ENCODE data around the gene KCTD13. TPM values are rescaled to one million over a fixed set of nuclear protein-coding genes. Genes with fewer than 3 reads are reported as not detected.

The KCTD13 gene
- total and polyA plus RNA-seq, 2 of the 8 experiments (the other 6 are each of a cell fraction or from before 2014, with no cell fraction given) = 9.2 to 10.8 TPM

Other genes starting within 250 kb of the KCTD13 start
- gene QPRT, start 247.0 kb downstream of the KCTD13 start, total RNA-seq (2021; fragmentation: NEBNext Ultra II Directional; extraction: Animal tissue kit (Norgen Biotek cat#: 25700)) = 102 and 106 TPM in 2 replicates
- gene QPRT, start 247.0 kb downstream of the KCTD13 start, polyA plus RNA-seq (2011; rRNA removed) = 89.0 and 119 TPM in 2 replicates
- not detected in 2 replicates for gene C16orf54, start 180.2 kb downstream of the KCTD13 start, total RNA-seq (2021; fragmentation: NEBNext Ultra II Directional; extraction: Animal tissue kit (Norgen Biotek cat#: 25700))
- gene C16orf54, start 180.2 kb downstream of the KCTD13 start, polyA plus RNA-seq (2011; rRNA removed) = not detected in 2 replicates
- not detected in 2 replicates for gene ZG16, start 148.0 kb downstream of the KCTD13 start, total RNA-seq (2021; fragmentation: NEBNext Ultra II Directional; extraction: Animal tissue kit (Norgen Biotek cat#: 25700))
- gene ZG16, start 148.0 kb downstream of the KCTD13 start, polyA plus RNA-seq (2011; rRNA removed) = not detected in 2 replicates
- 142 and 145 TPM in 2 replicates for gene KIF22, start 135.5 kb downstream of the KCTD13 start, total RNA-seq (2021; fragmentation: NEBNext Ultra II Directional; extraction: Animal tissue kit (Norgen Biotek cat#: 25700))
- gene KIF22, start 135.5 kb downstream of the KCTD13 start, polyA plus RNA-seq (2011; rRNA removed) = 139 and 161 TPM in 2 replicates
- 376 and 380 TPM in 2 replicates for gene MAZ, start 119.7 kb downstream of the KCTD13 start, total RNA-seq (2021; fragmentation: NEBNext Ultra II Directional; extraction: Animal tissue kit (Norgen Biotek cat#: 25700))
- gene MAZ, start 119.7 kb downstream of the KCTD13 start, polyA plus RNA-seq (2011; rRNA removed) = 219 and 357 TPM in 2 replicates
- gene PRRT2, start 114.0 kb downstream of the KCTD13 start, total RNA-seq (2021; fragmentation: NEBNext Ultra II Directional; extraction: Animal tissue kit (Norgen Biotek cat#: 25700)) = 12.8 and 16.6 TPM in 2 replicates
- gene PRRT2, start 114.0 kb downstream of the KCTD13 start, polyA plus RNA-seq (2011; rRNA removed) = 32.6 and 49.7 TPM in 2 replicates
- 56.4 and 56.6 TPM in 2 replicates for gene PAGR1, start 110.1 kb downstream of the KCTD13 start, total RNA-seq (2021; fragmentation: NEBNext Ultra II Directional; extraction: Animal tissue kit (Norgen Biotek cat#: 25700))
- gene PAGR1, start 110.1 kb downstream of the KCTD13 start, polyA plus RNA-seq (2011; rRNA removed) = 35.4 and 53.5 TPM in 2 replicates
- 1.9 and 2.9 TPM in 2 replicates for gene MVP, start 105.8 kb downstream of the KCTD13 start, total RNA-seq (2021; fragmentation: NEBNext Ultra II Directional; extraction: Animal tissue kit (Norgen Biotek cat#: 25700))
- 1.9 and 4.3 TPM in 2 replicates for gene MVP, start 105.8 kb downstream of the KCTD13 start, polyA plus RNA-seq (2011; rRNA removed)
- gene CDIPT, start 63.0 kb downstream of the KCTD13 start, total RNA-seq (2021; fragmentation: NEBNext Ultra II Directional; extraction: Animal tissue kit (Norgen Biotek cat#: 25700)) = 69.2 and 70.9 TPM in 2 replicates
- gene CDIPT, start 63.0 kb downstream of the KCTD13 start, polyA plus RNA-seq (2011; rRNA removed) = 140 and 190 TPM in 2 replicates
- 43.5 and 46.6 TPM in 2 replicates for gene SEZ6L2, start 26.7 kb downstream of the KCTD13 start, total RNA-seq (2021; fragmentation: NEBNext Ultra II Directional; extraction: Animal tissue kit (Norgen Biotek cat#: 25700))
- 47.7 and 65.7 TPM in 2 replicates for gene SEZ6L2, start 26.7 kb downstream of the KCTD13 start, polyA plus RNA-seq (2011; rRNA removed)
- gene ASPHD1, start 25.7 kb downstream of the KCTD13 start, total RNA-seq (2021; fragmentation: NEBNext Ultra II Directional; extraction: Animal tissue kit (Norgen Biotek cat#: 25700)) = 17.8 and 18.6 TPM in 2 replicates
- 14.1 and 14.5 TPM in 2 replicates for gene ASPHD1, start 25.7 kb downstream of the KCTD13 start, polyA plus RNA-seq (2011; rRNA removed)
- 60.2 and 64.9 TPM in 2 replicates for gene TMEM219, start 35.9 kb upstream of the KCTD13 start, total RNA-seq (2021; fragmentation: NEBNext Ultra II Directional; extraction: Animal tissue kit (Norgen Biotek cat#: 25700))
- 116 and 150 TPM in 2 replicates for gene TMEM219, start 35.9 kb upstream of the KCTD13 start, polyA plus RNA-seq (2011; rRNA removed)
- 32.6 and 34.2 TPM in 2 replicates for gene TAOK2, start 47.6 kb upstream of the KCTD13 start, total RNA-seq (2021; fragmentation: NEBNext Ultra II Directional; extraction: Animal tissue kit (Norgen Biotek cat#: 25700))
- 13.5 and 18.0 TPM in 2 replicates for gene TAOK2, start 47.6 kb upstream of the KCTD13 start, polyA plus RNA-seq (2011; rRNA removed)
- 17.7 and 18.5 TPM in 2 replicates for gene HIRIP3, start 69.4 kb upstream of the KCTD13 start, total RNA-seq (2021; fragmentation: NEBNext Ultra II Directional; extraction: Animal tissue kit (Norgen Biotek cat#: 25700))
- gene HIRIP3, start 69.4 kb upstream of the KCTD13 start, polyA plus RNA-seq (2011; rRNA removed) = 11.9 and 14.0 TPM in 2 replicates
- 91.2 and 92.7 TPM in 2 replicates for gene INO80E, start 70.0 kb upstream of the KCTD13 start, total RNA-seq (2021; fragmentation: NEBNext Ultra II Directional; extraction: Animal tissue kit (Norgen Biotek cat#: 25700))
- gene INO80E, start 70.0 kb upstream of the KCTD13 start, polyA plus RNA-seq (2011; rRNA removed) = 43.0 and 110 TPM in 2 replicates
- 10.3 and 13.9 TPM in 2 replicates for gene DOC2A, start 84.8 kb upstream of the KCTD13 start, total RNA-seq (2021; fragmentation: NEBNext Ultra II Directional; extraction: Animal tissue kit (Norgen Biotek cat#: 25700))
- 20.7 and 34.2 TPM in 2 replicates for gene DOC2A, start 84.8 kb upstream of the KCTD13 start, polyA plus RNA-seq (2011; rRNA removed)
- gene C16orf92, start 97.0 kb upstream of the KCTD13 start, total RNA-seq (2021; fragmentation: NEBNext Ultra II Directional; extraction: Animal tissue kit (Norgen Biotek cat#: 25700)) = not detected in 2 replicates
- gene C16orf92, start 97.0 kb upstream of the KCTD13 start, polyA plus RNA-seq (2011; rRNA removed) = not detected in 2 replicates
- gene TLCD3B, start 105.0 kb upstream of the KCTD13 start, total RNA-seq (2021; fragmentation: NEBNext Ultra II Directional; extraction: Animal tissue kit (Norgen Biotek cat#: 25700)) = 26.9 and 27.8 TPM in 2 replicates
- gene TLCD3B, start 105.0 kb upstream of the KCTD13 start, polyA plus RNA-seq (2011; rRNA removed) = 15.2 and 23.0 TPM in 2 replicates
- gene ALDOA, start 139.5 kb upstream of the KCTD13 start, total RNA-seq (2021; fragmentation: NEBNext Ultra II Directional; extraction: Animal tissue kit (Norgen Biotek cat#: 25700)) = 1,083 and 1,146 TPM in 2 replicates
- gene ALDOA, start 139.5 kb upstream of the KCTD13 start, polyA plus RNA-seq (2011; rRNA removed) = 1,072 and 1,397 TPM in 2 replicates
- 148 TPM in 2 replicates for gene PPP4C, start 149.8 kb upstream of the KCTD13 start, total RNA-seq (2021; fragmentation: NEBNext Ultra II Directional; extraction: Animal tissue kit (Norgen Biotek cat#: 25700))
- gene PPP4C, start 149.8 kb upstream of the KCTD13 start, polyA plus RNA-seq (2011; rRNA removed) = 298 and 355 TPM in 2 replicates
- 2.3 and 2.8 TPM in 2 replicates for gene TBX6, start 165.7 kb upstream of the KCTD13 start, total RNA-seq (2021; fragmentation: NEBNext Ultra II Directional; extraction: Animal tissue kit (Norgen Biotek cat#: 25700))
- 2.2 and 3.6 TPM in 2 replicates for gene TBX6, start 165.7 kb upstream of the KCTD13 start, polyA plus RNA-seq (2011; rRNA removed)
- 40.3 and 43.2 TPM in 2 replicates for gene YPEL3, start 170.0 kb upstream of the KCTD13 start, total RNA-seq (2021; fragmentation: NEBNext Ultra II Directional; extraction: Animal tissue kit (Norgen Biotek cat#: 25700))
- gene YPEL3, start 170.0 kb upstream of the KCTD13 start, polyA plus RNA-seq (2011; rRNA removed) = 53.3 and 91.8 TPM in 2 replicates
- gene GDPD3, start 187.3 kb upstream of the KCTD13 start, total RNA-seq (2021; fragmentation: NEBNext Ultra II Directional; extraction: Animal tissue kit (Norgen Biotek cat#: 25700)) = 1.5 TPM in 1 of 2 replicates, not detected in the other
- gene GDPD3, start 187.3 kb upstream of the KCTD13 start, polyA plus RNA-seq (2011; rRNA removed) = 0.20 and 0.30 TPM in 2 replicates
- gene MAPK3, start 197.0 kb upstream of the KCTD13 start, total RNA-seq (2021; fragmentation: NEBNext Ultra II Directional; extraction: Animal tissue kit (Norgen Biotek cat#: 25700)) = 28.7 and 40.1 TPM in 2 replicates
- gene MAPK3, start 197.0 kb upstream of the KCTD13 start, polyA plus RNA-seq (2011; rRNA removed) = 67.9 and 96.1 TPM in 2 replicates

Data from H1 (cell line).